Activated CD4-positive, alpha-beta T cell treated with anti-CD3 and anti-CD28 coated beads for 1 hour (primary cell): ENCODE measurements around the gene PCDH10.

ENCODE experiments used
- DNase-seq: peaks from one replicate; pipeline ENCODE4 v3.0.0-alpha.2; 2020

The PCDH10 gene

GRCh38 chr4:133148690-133149363, at the start of gene PCDH10:
PCDH10 (plus strand) TSS chr4:133149294; CDS start chr4:133150141, 847 bp downstream.
- no peak for DNase-seq

GRCh38 chr4:133102043-133102442, 47.1 kb upstream of the PCDH10 start:
- no peak for DNase-seq

- DNase-seq, result no peak
These were observed 46.3 kb upstream of the PCDH10 start for GRCh38 chr4:133102612-133103409.

GRCh38 chr4:133112641-133113040, 36.5 kb upstream of the PCDH10 start:
- DNase-seq, result no peak

- DNase-seq, result no peak
These were observed 24.3 kb upstream of the PCDH10 start for GRCh38 chr4:133124746-133125145.

GRCh38 chr4:133127500-133127899, 21.6 kb upstream of the PCDH10 start:
- DNase-seq, result no peak

GRCh38 chr4:133129237-133129636, 19.9 kb upstream of the PCDH10 start:
- DNase-seq, result no peak

GRCh38 chr4:133130171-133130570, 18.9 kb upstream of the PCDH10 start:
- no peak for DNase-seq

- no peak for DNase-seq
These were observed 17.1 kb upstream of the PCDH10 start for GRCh38 chr4:133131829-133132460.

- DNase-seq, result no peak
These were observed 12.3 kb upstream of the PCDH10 start for GRCh38 chr4:133136833-133137232.

- DNase-seq, result no peak
These were observed 11.5 kb upstream of the PCDH10 start for GRCh38 chr4:133137571-133137970.

- no peak for DNase-seq
These were observed 5.2 kb upstream of the PCDH10 start for GRCh38 chr4:133143775-133144430.

- no peak for DNase-seq
These were observed 3.9 kb upstream of the PCDH10 start for GRCh38 chr4:133145241-133145640.

GRCh38 chr4:133145758-133146573, 3.1 kb upstream of the PCDH10 start:
- no peak for DNase-seq

GRCh38 chr4:133146574-133147241, 2.4 kb upstream of the PCDH10 start:
- no peak for DNase-seq

GRCh38 chr4:133147286-133147821, 1.7 kb upstream of the PCDH10 start:
- no peak for DNase-seq

- no peak for DNase-seq
These were observed 989 bp upstream of the PCDH10 start for GRCh38 chr4:133147921-133148689.

- DNase-seq, result no peak
These were observed 236 bp downstream of the PCDH10 start for GRCh38 chr4:133149364-133149695.

GRCh38 chr4:133149932-133150471, 908 bp downstream of the PCDH10 start:
- no peak for DNase-seq

GRCh38 chr4:133150486-133151340, 1.6 kb downstream of the PCDH10 start:
- no peak for DNase-seq
